A673 (cell line): ENCODE measurements around the gene MTF1. TPM values are rescaled to one million over a fixed set of nuclear protein-coding genes. Genes with fewer than 3 reads are reported as not detected.

ENCODE experiments used
- BruUV-seq: library from RNA; stranded (reverse); fragments of 400-500 nt; replicated peaks from 2 replicates; lab custom pipeline; 2021; lab: Mats Ljungman, UMichigan
- CTCF ChIA-PET: fragments of 300-600 bp; sonication (Branson Sonifier 250); formaldehyde crosslinking; loops from one replicate; lab custom pipeline; 2022; ENCODE audit warnings: antibody characterized with exemption; lab: Charles Lee
- POLR2A ChIA-PET: fragments of 300-600 bp; sonication (Branson Sonifier 250); formaldehyde crosslinking; loops from one replicate; lab custom pipeline; 2022; ENCODE audit warnings: antibody characterized with exemption; ENCODE audit not compliant: low non-redundant PET; lab: Charles Lee
- DNase-seq: peaks from one replicate; pipeline ENCODE4 v3.0.0-alpha.2; 2015; ENCODE audit warnings: low spot score
- H3K27ac ChIP-seq: fragments of 200-600 bp; sonication (generic); 2 replicates; pipeline ENCODE4 v1.5.1; 2016; ENCODE audit warnings: mixed run types, low read depth, mild to moderate bottlenecking, mixed read lengths, antibody characterized with exemption, low read length; ENCODE audit not compliant: poor library complexity, severe bottlenecking
- H3K27me3 ChIP-seq: fragments of 200-600 bp; sonication (generic); replicated peaks from 2 replicates; pipeline ENCODE4 v1.6.1; 2017; ENCODE audit warnings: mixed run types, low read depth, mild to moderate bottlenecking, mixed read lengths, antibody characterized with exemption, low read length; ENCODE audit not compliant: insufficient read depth, poor library complexity
- H3K36me3 ChIP-seq: fragments of 200-600 bp; sonication (generic); 2 replicates; pipeline ENCODE4 v1.6.1; 2016; ENCODE audit warnings: mixed run types, mild to moderate bottlenecking, mixed read lengths, antibody characterized with exemption, low read length; ENCODE audit not compliant: insufficient read depth, poor library complexity, severe bottlenecking
- H3K4me1 ChIP-seq: fragments of 200-600 bp; sonication (generic); 2 replicates; pipeline ENCODE4 v1.6.1; 2017; ENCODE audit warnings: mixed run types, mild to moderate bottlenecking, mixed read lengths, antibody characterized with exemption, low read length; ENCODE audit not compliant: insufficient read depth, poor library complexity, severe bottlenecking
- H3K4me3 ChIP-seq: fragments of 200-600 bp; sonication (generic); 2 replicates; pipeline ENCODE4 v1.5.1; 2016; ENCODE audit warnings: low read depth, mixed run types, mild to moderate bottlenecking, mixed read lengths, low read length; ENCODE audit not compliant: poor library complexity, severe bottlenecking
- H3K9me3 ChIP-seq: fragments of 200-600 bp; sonication (generic); 2 replicates; pipeline ENCODE4 v1.6.1; 2016; ENCODE audit warnings: mixed run types, low read depth, mild to moderate bottlenecking, mixed read lengths, antibody characterized with exemption, low read length; ENCODE audit not compliant: poor library complexity, severe bottlenecking
- EZH2 ChIP-seq: fragments of 200-600 bp; sonication (generic); IDR thresholded peaks from 2 replicates; pipeline ENCODE4 v1.6.1; 2017; ENCODE audit warnings: borderline replicate concordance, low read depth, mild to moderate bottlenecking, mixed read lengths, antibody characterized with exemption, low read length; ENCODE audit not compliant: poor library complexity, severe bottlenecking
- intact Hi-C: fragments of 100-400 bp; cut with micrococcal nuclease; formaldehyde crosslinking; loops from one replicate; pipeline ENCODE4 v1.10.0; 2022; ENCODE audit not compliant: unreplicated experiment
- total RNA-seq: library from RNA; stranded (reverse); gene quantifications from 2 replicates; pipeline ENCODE4 v1.2.3, GENCODE V29; 2021
- TF ChIP-seq, protein P1 (sequence below): fragments of 300-800, 200-600 bp; sonication (generic); conservative IDR thresholded peaks from 2 replicates; pipeline ENCODE4 v1.5.1; 2017; ENCODE audit warnings: low read depth, mild to moderate bottlenecking, antibody characterized with exemption, low read length, moderate library complexity, mixed read lengths

Gene MTF1
- total RNA-seq, 1 experiment from 2014 or later, result 19.8 TPM

DNA sequence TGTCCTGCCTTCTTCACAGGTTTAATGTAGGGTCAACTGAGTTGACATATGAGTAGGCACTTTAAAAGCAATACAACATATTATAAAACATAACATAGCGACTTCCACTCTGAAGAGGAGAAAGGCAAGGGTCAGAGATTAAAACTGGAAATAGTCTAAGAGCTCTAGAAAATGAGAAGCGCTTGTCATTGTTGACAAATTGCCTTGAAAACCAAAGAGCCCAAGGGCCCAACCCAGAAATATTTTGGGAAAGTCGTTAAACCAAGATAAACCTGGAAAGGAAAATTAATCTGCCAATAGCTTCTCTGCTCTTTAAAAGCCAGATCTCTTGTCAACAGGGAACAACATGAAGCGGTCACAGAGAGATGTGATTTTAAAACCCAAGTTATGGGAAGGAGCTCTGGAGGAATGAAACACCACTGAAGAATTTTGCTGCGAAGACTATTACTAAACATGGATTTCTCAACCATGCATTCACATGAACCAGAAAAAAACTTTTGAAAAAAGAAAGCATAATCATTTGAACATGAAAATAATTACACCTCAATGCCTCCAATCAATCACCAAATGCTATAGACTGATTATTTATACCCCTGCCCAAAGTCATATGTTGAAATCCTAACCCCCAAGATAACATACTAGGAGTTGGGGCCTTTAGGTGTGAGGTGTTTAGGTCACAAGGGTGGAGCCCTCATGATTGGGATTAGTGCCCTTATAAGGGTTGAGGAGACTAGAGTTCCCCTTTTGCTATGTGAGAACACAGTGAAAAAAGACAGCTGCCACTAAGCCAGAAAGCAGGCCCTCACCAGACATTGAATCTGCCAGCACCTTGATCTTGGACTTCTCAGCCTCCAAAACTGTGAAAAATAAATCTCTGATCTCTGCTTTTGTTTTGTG lies 33.0 kb upstream of the MTF1 start:
- ChIA-PET CTCF (no interaction called here), POLR2A (no interaction called here)
- Histone ChIP-seq H3K27ac (no peak overlapping the region), H3K4me1 (no peaks in the 10 kb centered on the region), H3K4me3 (no peak overlapping the region), H3K9me3 (no peaks in the 10 kb centered on the region), H3K36me3 (peaks cover 8% of the 10 kb centered on the region), H3K27me3 (no peaks in the 10 kb centered on the region)
- DNase-seq, result no peak
- no peak for TF ChIP-seq EZH2
- TF ChIP-seq, protein P1, sequence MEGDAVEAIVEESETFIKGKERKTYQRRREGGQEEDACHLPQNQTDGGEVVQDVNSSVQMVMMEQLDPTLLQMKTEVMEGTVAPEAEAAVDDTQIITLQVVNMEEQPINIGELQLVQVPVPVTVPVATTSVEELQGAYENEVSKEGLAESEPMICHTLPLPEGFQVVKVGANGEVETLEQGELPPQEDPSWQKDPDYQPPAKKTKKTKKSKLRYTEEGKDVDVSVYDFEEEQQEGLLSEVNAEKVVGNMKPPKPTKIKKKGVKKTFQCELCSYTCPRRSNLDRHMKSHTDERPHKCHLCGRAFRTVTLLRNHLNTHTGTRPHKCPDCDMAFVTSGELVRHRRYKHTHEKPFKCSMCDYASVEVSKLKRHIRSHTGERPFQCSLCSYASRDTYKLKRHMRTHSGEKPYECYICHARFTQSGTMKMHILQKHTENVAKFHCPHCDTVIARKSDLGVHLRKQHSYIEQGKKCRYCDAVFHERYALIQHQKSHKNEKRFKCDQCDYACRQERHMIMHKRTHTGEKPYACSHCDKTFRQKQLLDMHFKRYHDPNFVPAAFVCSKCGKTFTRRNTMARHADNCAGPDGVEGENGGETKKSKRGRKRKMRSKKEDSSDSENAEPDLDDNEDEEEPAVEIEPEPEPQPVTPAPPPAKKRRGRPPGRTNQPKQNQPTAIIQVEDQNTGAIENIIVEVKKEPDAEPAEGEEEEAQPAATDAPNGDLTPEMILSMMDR, result no peak
- intact Hi-C loops, result no loop called here
- no TSS peak for BruUV-seq

DNA sequence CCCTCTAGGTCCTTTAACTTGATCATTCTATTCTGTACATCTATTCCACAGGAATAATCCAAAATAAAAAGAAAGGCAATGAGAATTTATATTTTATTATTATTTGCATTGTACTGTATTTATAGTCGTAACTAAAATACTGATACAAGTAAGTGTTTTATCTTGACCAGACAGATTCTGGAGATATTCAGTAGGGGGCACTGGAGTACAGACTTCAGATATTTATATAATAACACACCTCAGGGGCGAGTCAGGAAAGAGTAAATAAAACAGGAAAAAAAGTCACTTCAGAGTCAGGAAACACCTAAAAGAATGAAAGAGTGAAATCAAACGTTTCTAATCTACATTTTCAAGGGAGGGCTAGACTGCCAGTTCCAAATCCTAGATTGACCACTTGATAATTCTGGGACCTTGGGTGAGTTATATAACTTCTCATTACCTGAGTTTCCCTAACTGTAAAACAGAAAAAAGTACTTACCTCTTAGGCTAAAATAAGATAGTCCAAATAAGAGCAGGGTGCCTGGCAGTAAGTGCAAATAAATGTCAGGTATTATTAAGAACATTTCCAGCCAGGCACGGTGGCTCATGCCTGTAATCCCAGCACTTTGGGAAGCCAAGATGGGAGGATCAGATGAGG lies 31.1 kb upstream of the MTF1 start:
- ChIA-PET CTCF (no interaction called here), POLR2A (no interaction called here)
- no peaks in the 10 kb centered on the region for H3K9me3 ChIP-seq
- no peaks in the 10 kb centered on the region for H3K4me1 ChIP-seq
- no TSS peak for BruUV-seq
- no peaks in the 10 kb centered on the region for H3K27me3 ChIP-seq
- H3K27ac ChIP-seq, result no peak overlapping the region
- H3K36me3 ChIP-seq, result peaks cover 18% of the 10 kb centered on the region
- intact Hi-C loops, result loop anchor here (1.0 kb wide), 1 partner anchor 85 kb away; no protein-coding TSS in a partner anchor
- TF ChIP-seq EZH2, result no peak
- TF ChIP-seq, protein P1, result peak; percentile 62
- no peak overlapping the region for H3K4me3 ChIP-seq
- DNase-seq, result peak; percentile 54

DNA sequence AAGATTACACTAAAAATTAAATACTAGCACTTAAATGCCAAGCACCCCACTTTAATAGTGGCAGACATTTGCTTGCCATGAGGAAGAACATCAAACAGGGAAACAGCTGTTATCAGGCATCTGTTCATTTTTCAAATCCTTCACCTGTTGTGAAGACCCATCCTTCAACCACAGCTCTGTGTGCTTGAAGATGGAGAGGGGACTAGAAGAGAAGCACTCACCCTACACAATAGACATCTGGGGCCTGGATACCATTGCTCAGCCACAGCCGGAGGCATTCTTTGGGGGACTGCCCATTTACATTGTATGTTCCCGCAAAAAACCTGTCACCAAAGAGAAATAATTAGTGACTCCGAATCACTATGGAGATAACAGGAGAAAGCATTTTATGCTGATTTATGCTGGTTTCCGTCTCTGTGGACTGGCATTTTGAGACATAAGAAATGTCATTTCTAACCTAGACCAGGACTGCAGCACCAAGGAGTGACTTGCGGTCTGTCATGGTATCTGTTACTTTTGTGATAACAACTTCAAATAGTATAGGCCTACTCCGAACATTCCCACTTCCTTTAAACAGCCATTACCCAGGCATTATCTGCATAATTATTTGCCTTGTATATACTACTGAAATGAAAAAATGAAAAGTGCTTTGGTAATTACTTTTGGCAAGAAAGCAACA lies 28.8 kb upstream of the MTF1 start:
- H3K4me1 ChIP-seq, result no peaks in the 10 kb centered on the region
- no peak overlapping the region for H3K4me3 ChIP-seq
- no peak for TF ChIP-seq EZH2
- TF ChIP-seq, protein P1, result no peak
- no peaks in the 10 kb centered on the region for H3K27me3 ChIP-seq
- H3K9me3 ChIP-seq, result no peaks in the 10 kb centered on the region
- H3K36me3 ChIP-seq, result peaks cover 22% of the 10 kb centered on the region
- intact Hi-C loops, result no loop called here
- BruUV-seq, result no TSS peak
- H3K27ac ChIP-seq, result no peak overlapping the region
- no peak for DNase-seq
- ChIA-PET CTCF (no interaction called here), POLR2A (no interaction called here)
